ENCODE results near the gene CIDEA. TPM values are rescaled to one million over a fixed set of nuclear protein-coding genes. Genes with fewer than 3 reads are reported as not detected.

Gene CIDEA
- total RNA-seq, 4 donors from 2014 or later = 0.31 to 5.1 (median 0.59) TPM; not detected in 1

GRCh38 chr18:12254820-12255511, 805 bp downstream of the CIDEA start:
- WGBS, 2 donors (ENCODE audit: low coverage in 1 of 2) = 87 to 89% methylated on average over 8 to 12 of the region's 38 CpGs
- H3K4me3 ChIP-seq = peak overlapping the region in 1 of 2 donors; percentile 49
- no peak for ATAC-seq

DNA sequence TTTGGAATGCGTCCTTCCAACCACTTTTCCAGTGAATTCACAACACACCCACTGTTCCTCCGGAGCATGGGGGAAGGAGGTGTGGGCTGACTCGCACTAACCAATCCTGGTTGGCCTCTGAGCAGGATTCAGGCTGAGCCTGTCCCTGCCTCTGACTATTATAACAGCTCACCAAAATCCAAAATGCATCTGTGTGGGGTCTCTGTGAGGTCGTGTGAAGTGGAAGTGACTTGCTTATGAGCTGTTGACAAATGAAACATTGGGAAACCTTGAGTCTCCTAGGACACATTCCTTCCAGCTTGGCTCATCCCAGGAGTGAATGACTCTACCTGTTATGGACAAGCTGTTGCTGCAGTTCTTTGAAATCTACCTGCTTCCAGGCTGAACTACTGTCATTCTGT, 1.5 kb downstream of the CIDEA start:
- WGBS, 2 donors (ENCODE audit: low coverage in 1 of 2) = 50 to 71% methylated on average over 1 of the region's 4 CpGs

More at GRCh38 chr18:12254820-12255511, 805 bp downstream of the CIDEA start:
- Histone ChIP-seq H3K36me3 (no peaks in the 10 kb centered on the region), H3K4me1 (peaks cover 0 to 23% (median 17%) of the 10 kb centered on the region in 3 donors), H3K27ac (no peak overlapping the region), H3K9me3 (no peaks in the 10 kb centered on the region), H3K27me3 (peaks cover 50% of the 10 kb centered on the region)
- no peak for TF ChIP-seq CTCF (IDR thresholded peaks at IDR 0.05)
- TF ChIP-seq POLR2A (IDR thresholded peaks at IDR 0.05) = no peak
- TF ChIP-seq EP300 (IDR thresholded peaks at IDR 0.05) = no peak
- TF ChIP-seq POLR2AphosphoS5 (IDR thresholded peaks at IDR 0.05) = no peak

DNA sequence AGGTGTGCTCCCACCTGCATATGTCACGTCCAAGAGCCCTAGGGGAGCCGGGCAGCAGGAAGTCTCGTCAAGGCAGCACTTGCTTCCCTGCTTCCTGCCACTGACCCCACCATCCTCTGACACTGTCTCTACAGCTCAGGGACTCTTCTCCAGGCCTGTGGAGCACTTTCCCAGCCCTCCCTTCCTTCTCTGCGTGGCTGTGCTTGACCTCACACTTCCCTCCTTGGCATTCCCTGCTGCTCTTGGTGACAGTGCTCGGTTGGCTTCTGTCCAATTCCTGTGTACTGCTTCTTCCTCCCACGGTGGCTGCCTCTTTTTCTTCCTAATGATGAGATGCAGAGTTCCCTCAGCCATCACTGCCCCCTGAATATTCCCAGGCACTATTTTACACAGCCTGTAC, 2.8 kb downstream of the CIDEA start:
- Histone ChIP-seq H3K27ac (no peak overlapping the region), H3K4me3 (no peak overlapping the region), H3K27me3 (peaks cover 37% of the 10 kb centered on the region), H3K9me3 (no peaks in the 10 kb centered on the region), H3K4me1 (peaks cover 0 to 23% (median 17%) of the 10 kb centered on the region in 3 donors), H3K36me3 (no peaks in the 10 kb centered on the region)
- TF ChIP-seq EP300 (IDR thresholded peaks at IDR 0.05) (no peak), POLR2A (IDR thresholded peaks at IDR 0.05) (no peak), POLR2AphosphoS5 (IDR thresholded peaks at IDR 0.05) (no peak), CTCF (IDR thresholded peaks at IDR 0.05) (no peak)
- no peak for ATAC-seq
- WGBS, 2 donors (ENCODE audit: low coverage in 1 of 2) = 12 to 17% methylated on average over 3 of the region's 6 CpGs

More for the DNA sequence above, 1.5 kb downstream of the CIDEA start:
- TF ChIP-seq POLR2AphosphoS5 (IDR thresholded peaks at IDR 0.05) = no peak
- TF ChIP-seq EP300 (IDR thresholded peaks at IDR 0.05) = no peak
- no peak for TF ChIP-seq CTCF (IDR thresholded peaks at IDR 0.05)
- no peak for TF ChIP-seq POLR2A (IDR thresholded peaks at IDR 0.05)
- Histone ChIP-seq H3K27ac (no peak overlapping the region), H3K27me3 (peaks cover 47% of the 10 kb centered on the region), H3K4me1 (peaks cover 0 to 23% (median 17%) of the 10 kb centered on the region in 3 donors), H3K36me3 (no peaks in the 10 kb centered on the region), H3K4me3 (no peak overlapping the region), H3K9me3 (no peaks in the 10 kb centered on the region)
- peak; percentile 4 for ATAC-seq

DNA sequence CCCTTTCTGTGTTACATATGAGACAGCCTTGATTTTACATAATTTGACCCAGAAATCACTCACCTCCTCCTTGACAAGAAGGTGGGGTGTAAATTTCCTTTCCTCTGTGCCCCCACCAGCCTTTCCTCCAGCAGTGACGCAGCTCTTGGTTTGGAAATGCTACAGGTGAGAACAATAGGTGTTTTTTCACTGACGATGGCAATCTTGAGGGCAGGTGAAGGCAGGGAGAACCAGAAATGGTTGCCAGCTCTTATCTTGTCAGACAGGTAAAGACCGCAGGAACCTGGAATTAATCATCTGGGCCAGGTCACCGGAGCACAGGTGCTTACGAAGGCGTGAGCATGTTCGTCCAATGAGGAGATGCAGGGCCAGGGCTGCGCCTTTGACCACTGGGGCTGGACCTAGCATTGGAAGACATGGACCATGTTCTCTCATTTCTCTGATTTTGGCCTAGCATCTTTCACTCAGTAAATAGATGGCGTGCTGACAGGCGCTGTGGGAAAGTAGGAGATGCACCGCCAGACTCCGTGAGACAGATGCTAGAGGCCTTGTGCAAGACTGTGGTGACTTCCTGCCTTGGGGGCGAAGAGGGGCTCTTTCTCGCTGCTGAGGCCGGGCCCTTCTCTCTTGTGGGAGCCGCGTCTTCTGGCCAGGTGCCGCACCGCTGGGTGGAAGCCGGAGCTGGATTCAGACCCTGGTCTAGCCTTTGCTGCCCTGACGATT, 4.0 kb downstream of the CIDEA start:
- H3K4me1 ChIP-seq = peaks cover 0 to 20% (median 16%) of the 10 kb centered on the region in 3 donors
- WGBS, 2 donors (ENCODE audit: low coverage in 1 of 2) = 89 to 93% methylated on average over 7 to 14 of the region's 21 CpGs
- peaks cover 25% of the 10 kb centered on the region for H3K27me3 ChIP-seq
- no peaks in the 10 kb centered on the region for H3K36me3 ChIP-seq
- H3K4me3 ChIP-seq = no peak overlapping the region
- ATAC-seq = no peak
- TF ChIP-seq EP300 (IDR thresholded peaks at IDR 0.05) = no peak
- TF ChIP-seq CTCF (IDR thresholded peaks at IDR 0.05) = no peak
- TF ChIP-seq POLR2A (IDR thresholded peaks at IDR 0.05) = no peak
- no peak for TF ChIP-seq POLR2AphosphoS5 (IDR thresholded peaks at IDR 0.05)
- H3K27ac ChIP-seq = no peak overlapping the region
- H3K9me3 ChIP-seq = no peaks in the 10 kb centered on the region

Measured in gastroesophageal sphincter (tissue), 4 donors.